NCI-H82 treated with DMSO at 0.1 percent for 48 hours (cell line): Measurements from ENCODE around the gene GRIN3A.
"Not testable (repeated sequence)": the region's sequence is repeated elsewhere in the genome, so short reads cannot be mapped to it uniquely, and the experiment has no call there.

Experiments
- DNase-seq: peaks from one replicate; lab custom pipeline; 2025; ENCODE audit not compliant: unreplicated experiment; lab: John Stamatoyannopoulos, UW

Gene GRIN3A

DNA sequence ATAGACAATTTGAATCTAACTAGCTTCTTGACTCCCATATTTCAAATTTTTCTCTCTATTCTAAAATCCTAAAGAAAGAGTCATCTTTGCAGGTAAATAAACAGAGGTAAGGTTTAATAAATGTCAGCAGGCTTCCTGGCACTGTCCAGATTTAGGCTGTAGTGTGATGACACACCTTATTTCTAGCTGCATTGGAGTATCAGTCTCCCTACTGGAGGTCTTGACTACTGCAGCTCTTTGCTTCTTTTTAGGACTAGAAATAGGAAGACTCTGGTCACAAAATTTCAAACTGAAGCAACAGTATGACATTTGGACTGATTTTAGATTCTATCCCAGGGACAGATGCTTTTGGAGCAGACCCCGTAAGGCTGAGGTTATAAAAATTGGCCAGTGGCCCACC is 103.0 kb downstream of the GRIN3A start:
- DNase-seq = no peak

DNA sequence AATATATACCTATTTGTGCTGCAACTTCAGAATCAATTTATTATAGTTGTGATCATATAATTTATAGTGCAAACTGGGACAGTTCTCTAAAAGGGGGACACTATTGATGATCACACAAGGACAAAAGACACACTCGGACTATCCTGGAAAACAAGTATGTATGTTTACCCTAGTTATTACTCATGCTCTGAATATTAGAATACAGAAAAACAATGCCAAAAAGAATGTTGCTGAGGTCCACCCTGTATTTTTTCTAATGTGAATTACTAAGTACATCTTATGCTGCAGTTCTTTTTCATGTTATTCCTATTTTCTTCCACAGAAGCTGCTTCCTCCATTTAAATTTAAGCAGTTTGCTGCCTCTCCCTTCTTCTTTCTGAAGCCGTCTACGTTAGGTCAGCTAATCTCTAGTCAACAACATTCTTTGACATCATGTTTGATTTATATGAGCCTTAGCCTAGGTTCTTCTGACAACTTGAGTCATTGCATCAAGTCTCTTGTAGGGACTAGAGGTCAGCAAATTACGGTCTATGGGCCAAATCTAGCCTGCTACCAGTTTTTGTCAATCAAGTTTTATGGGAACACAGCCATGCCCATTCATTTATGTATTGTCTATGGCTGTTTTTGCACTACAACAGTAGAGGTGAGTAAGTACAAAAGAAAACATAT is 103.6 kb downstream of the GRIN3A start:
- DNase-seq = no peak

GRCh38 chr9:101632611-101633010 is 105.8 kb downstream of the GRIN3A start:
- DNase-seq = no peak

GRCh38 chr9:101631892-101632291 is 106.6 kb downstream of the GRIN3A start:
- DNase-seq = no peak

- DNase-seq = no peak
Observed at GRCh38 chr9:101629636-101630035, 108.8 kb downstream of the GRIN3A start.

- DNase-seq = no peak
Observed at GRCh38 chr9:101628173-101628572, 110.3 kb downstream of the GRIN3A start.

GRCh38 chr9:101626295-101626694 is 112.2 kb downstream of the GRIN3A start:
- no peak for DNase-seq

- DNase-seq = no peak
Observed at GRCh38 chr9:101625876-101626275, 112.6 kb downstream of the GRIN3A start.

- no peak for DNase-seq
Observed at GRCh38 chr9:101620452-101620851, 118.0 kb downstream of the GRIN3A start.

GRCh38 chr9:101618698-101619097 is 119.7 kb downstream of the GRIN3A start:
- no peak for DNase-seq

DNA sequence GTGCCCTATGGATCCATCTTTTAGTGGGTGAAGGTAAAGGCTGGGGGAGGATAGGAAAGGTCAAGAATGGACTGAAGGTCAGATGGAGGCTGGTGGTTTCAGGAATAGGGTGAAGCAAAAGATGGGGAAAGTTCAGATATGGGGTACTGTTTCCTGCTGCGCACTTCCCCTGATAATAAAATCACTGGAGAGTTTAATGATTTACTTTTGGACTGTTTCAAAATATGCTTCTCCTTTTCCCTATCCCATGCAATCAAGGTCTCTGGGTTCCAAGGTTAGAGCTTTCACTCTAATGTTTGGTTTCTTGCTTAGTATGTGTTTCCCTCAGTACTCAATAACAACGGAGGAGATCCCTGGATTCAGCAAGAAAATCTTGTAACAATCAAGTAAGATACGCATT is 132.9 kb downstream of the GRIN3A start:
- no peak for DNase-seq

DNA sequence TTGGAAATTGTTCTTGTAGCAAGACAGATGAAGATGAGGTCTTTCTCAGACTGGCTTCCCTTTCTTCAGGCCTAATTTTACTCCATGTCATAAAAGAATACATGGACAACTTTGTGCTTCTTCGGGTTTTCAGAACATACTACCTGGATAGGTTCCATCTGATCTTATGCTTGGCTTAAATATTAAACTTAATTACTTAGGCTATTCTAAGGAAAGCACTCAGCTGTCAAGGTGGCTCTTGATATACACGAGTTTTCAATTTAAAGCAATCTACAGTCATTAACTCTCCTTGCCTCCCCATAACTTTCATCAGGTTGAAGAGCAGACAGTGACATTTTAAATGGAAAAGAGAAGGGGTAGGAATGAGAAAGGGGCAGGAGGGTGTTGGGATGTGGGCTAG is 134.2 kb downstream of the GRIN3A start:
- no peak for DNase-seq

- DNase-seq = peak; percentile 35
Observed at GRCh38 chr9:101601904-101602765, 136.3 kb downstream of the GRIN3A start.

- DNase-seq = no peak
Observed at GRCh38 chr9:101594796-101595195, 143.7 kb downstream of the GRIN3A start, which contains the start of gene PPP3R2. Gene PPP3R2 (minus strand): TSS chr9:101594969. CDS start chr9:101594921, 48 bp downstream.

- no peak for DNase-seq
Observed at GRCh38 chr9:101593345-101593744, 145.1 kb downstream of the GRIN3A start.

DNA sequence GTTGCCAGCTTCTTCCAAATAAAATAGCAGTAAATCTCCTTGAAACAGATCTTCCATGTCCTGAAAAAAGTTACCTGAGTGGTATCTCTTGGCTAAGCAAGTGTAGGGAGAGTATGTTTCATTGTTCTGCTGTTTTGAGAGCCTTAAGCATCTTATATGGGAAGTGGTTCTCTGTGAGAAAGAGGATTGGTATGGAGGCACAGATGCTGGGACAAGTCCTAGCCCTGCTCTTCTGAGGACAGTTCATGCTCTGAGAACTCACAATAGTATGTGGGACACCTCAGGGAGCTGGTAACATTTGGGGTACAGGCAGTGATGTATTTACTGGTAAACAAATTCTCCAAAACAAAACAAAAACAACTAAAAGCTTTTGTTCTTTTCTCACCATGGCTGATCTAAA is 145.7 kb downstream of the GRIN3A start:
- no peak for DNase-seq

DNA sequence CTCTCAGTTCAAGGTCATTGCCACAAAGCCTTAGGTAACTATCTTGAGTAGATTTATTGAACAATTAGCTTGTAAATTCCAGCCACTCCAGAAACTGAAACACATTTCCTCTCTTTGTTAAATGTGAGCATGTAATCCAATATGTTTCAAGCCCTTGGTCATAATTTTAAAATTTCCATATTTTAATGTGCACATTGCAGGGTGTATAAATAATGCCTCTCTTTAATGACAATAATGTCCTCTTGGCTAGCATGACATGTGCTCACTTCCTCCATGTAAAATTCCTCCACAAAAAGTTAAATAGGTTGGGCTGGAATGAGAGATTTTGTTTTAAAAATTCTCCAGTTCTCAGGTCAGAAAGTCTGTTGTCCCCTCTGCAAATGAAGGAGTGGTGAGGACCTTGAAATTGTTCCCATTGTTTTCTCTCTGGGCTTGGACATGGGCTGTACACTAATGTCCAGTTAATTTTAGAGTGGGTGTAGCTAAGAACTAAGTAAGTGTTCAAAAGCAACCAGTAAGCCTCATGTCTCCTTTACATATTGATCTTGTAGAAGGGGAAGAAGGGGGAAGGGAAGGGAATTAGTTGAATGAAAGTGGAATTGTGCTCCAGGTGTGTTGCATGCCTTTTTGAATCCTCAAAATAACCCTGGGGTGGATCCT is 146.5 kb downstream of the GRIN3A start:
- DNase-seq = no peak

- DNase-seq = peak; percentile 23
Observed at GRCh38 chr9:101590901-101591300, 147.5 kb downstream of the GRIN3A start.

GRCh38 chr9:101590074-101590473 is 148.4 kb downstream of the GRIN3A start:
- DNase-seq = not testable (repeated sequence)

DNA sequence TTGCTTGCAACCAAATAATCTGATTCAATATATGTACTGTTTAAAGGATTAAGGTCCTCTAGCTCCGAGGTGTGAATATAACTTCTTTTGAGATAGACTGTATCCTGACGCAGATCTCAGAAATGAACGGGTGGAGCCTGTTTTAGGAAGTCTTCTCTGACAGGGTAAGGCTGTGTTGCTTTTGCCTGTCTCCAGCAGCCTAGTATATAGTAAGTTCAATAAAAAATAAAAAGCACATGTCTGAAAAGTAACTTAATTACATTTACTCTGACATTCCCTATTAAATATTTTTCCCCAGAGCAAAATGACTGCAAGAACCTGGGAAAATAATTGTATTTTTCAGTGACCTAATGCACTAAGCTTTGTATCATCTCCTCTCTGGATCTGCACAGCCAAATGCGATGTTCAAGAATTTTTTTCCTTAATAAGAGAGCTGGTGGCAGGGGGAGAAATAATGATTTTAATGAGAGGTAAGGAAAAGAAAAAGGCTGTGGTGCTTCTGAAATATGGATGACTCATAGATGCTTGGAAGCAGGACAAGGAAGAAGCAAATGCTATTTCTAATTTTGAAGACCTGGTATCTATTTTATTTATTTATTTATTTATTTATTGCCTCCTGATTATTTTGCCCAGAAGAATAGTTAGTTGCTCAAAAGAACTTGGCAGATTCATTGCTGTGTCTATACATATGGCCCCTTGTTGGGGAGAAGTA is 151.0 kb downstream of the GRIN3A start:
- DNase-seq = no peak

GRCh38 chr9:101586651-101587050 is 151.8 kb downstream of the GRIN3A start:
- no peak for DNase-seq
